ENCODE measurements around the gene QPCT. TPM values are rescaled to one million over a fixed set of nuclear protein-coding genes. Genes with fewer than 3 reads are reported as not detected.

The QPCT gene
- total RNA-seq, 1 donor from 2014 or later = 2.1 TPM

DNA sequence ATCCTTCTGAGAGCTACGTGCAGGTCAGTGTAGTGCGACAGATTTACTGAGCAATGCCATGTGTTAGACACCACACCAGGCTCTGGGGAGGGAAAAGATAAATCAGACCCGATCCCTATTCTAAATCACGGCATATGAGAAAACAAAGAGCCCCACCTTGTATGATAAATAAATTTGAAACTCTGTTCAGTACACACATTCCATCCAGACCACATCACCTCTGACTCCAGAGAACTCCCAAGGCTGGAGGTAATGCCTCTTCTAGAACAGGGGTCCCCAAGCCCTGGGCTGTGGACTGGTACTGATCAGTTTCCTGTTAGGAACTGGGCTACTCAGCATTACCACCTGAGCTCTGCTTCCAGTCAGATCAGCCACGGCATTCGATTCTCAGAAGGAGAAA lies 77.3 kb downstream of the QPCT start:
- Mint-ChIP-seq H3K36me3 (ENCODE audit: low read depth) (no peaks in the 10 kb centered on the region), H3K4me3 (no peak overlapping the region), H3K9me3 (peaks cover 5% of the 10 kb centered on the region), H3K4me1 (no peaks in the 10 kb centered on the region), H3K27ac (no peak overlapping the region), H3K27me3 (no peaks in the 10 kb centered on the region)
- ChIA-PET CTCF (interaction anchor here (1.3 kb wide), 1 partner anchor 411 kb away, joined by 6 read pairs; no protein-coding TSS in a partner anchor), POLR2A (no interaction called here)
- ATAC-seq (ENCODE audit: low read depth) (no peak), DNase-seq (no peak)
- TF ChIP-seq, protein P1, sequence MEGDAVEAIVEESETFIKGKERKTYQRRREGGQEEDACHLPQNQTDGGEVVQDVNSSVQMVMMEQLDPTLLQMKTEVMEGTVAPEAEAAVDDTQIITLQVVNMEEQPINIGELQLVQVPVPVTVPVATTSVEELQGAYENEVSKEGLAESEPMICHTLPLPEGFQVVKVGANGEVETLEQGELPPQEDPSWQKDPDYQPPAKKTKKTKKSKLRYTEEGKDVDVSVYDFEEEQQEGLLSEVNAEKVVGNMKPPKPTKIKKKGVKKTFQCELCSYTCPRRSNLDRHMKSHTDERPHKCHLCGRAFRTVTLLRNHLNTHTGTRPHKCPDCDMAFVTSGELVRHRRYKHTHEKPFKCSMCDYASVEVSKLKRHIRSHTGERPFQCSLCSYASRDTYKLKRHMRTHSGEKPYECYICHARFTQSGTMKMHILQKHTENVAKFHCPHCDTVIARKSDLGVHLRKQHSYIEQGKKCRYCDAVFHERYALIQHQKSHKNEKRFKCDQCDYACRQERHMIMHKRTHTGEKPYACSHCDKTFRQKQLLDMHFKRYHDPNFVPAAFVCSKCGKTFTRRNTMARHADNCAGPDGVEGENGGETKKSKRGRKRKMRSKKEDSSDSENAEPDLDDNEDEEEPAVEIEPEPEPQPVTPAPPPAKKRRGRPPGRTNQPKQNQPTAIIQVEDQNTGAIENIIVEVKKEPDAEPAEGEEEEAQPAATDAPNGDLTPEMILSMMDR (IDR thresholded peaks at IDR 0.05) = no peak
- intact Hi-C loops (cut with micrococcal nuclease) = no loop called here

DNA sequence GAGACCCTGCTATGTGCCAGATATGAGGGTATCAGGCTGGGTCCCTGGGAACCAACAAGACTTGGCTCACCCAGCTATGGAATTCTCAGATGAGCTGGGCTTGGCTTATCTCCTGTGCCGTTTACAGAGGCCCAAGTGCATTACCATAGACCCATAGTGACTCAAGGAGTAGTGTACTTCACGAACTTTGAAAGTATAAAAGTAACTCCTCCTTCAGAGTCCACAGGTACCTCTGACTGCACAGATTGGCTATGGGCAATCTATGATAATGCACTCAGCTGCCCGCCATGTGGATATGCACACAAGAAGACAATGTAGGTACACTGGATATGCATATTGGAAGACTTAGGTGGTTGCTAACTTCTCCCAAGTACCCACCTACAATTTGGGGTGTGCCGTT lies 78.4 kb downstream of the QPCT start:
- H3K4me3 Mint-ChIP-seq = no peak overlapping the region
- H3K36me3 Mint-ChIP-seq (ENCODE audit: low read depth) = no peaks in the 10 kb centered on the region
- no peaks in the 10 kb centered on the region for H3K4me1 Mint-ChIP-seq
- ChIA-PET POLR2A (no interaction called here), CTCF (interaction anchor here (1.3 kb wide), 1 partner anchor 410 kb away, joined by 6 read pairs; no protein-coding TSS in a partner anchor)
- no peak for DNase-seq
- ATAC-seq (ENCODE audit: low read depth) = no peak
- intact Hi-C loops (cut with micrococcal nuclease) = no loop called here
- TF ChIP-seq, protein P1 (IDR thresholded peaks at IDR 0.05) = no peak
- no peaks in the 10 kb centered on the region for H3K27me3 Mint-ChIP-seq
- peaks cover 5% of the 10 kb centered on the region for H3K9me3 Mint-ChIP-seq
- H3K27ac Mint-ChIP-seq = no peak overlapping the region

Other genes starting within 250 kb of the QPCT start
- gene EIF2AK2, start 187.7 kb upstream of the QPCT start, total RNA-seq = 37.0 and 39.9 TPM in 2 replicates
- not detected in 2 replicates for gene SULT6B1, start 156.0 kb upstream of the QPCT start, total RNA-seq
- 29.2 and 35.5 TPM in 2 replicates for gene CEBPZOS, start 148.1 kb upstream of the QPCT start, total RNA-seq
- 55.2 and 57.0 TPM in 2 replicates for gene CEBPZ, start 113.0 kb upstream of the QPCT start, total RNA-seq
- gene NDUFAF7, start 113.0 kb upstream of the QPCT start, total RNA-seq = 22.4 and 22.8 TPM in 2 replicates
- gene PRKD3, start 19.8 kb upstream of the QPCT start, total RNA-seq = 73.0 and 82.5 TPM in 2 replicates